ENCODE measurements around the gene FERMT2. TPM values are rescaled to one million over a fixed set of nuclear protein-coding genes. Genes with fewer than 3 reads are reported as not detected.
A peak's percentile ranks its signal among the peaks of the same experiment; 100 is the strongest.

Gene FERMT2
- total RNA-seq, 4 donors from 2014 or later: 8.4 to 27.0 (median 15.1) TPM

GRCh38 chr14:52876806-52877205, 74.0 kb downstream of the FERMT2 start:
- no peak overlapping the region for H3K4me3 ChIP-seq (ENCODE audit: low read depth, poor library complexity, severe bottlenecking)
- intact Hi-C loops (cut with DNase I; ENCODE audit: low total_unique reads): no loop called here
- WGBS, 2 donors: 82 to 86% methylated on average over 2 of the region's 2 CpGs
- no peak for DNase-seq (ENCODE audit: low spot score in 2 of 2)
- no peak for TF ChIP-seq CTCF (IDR thresholded peaks at IDR 0.05)
- no peak for TF ChIP-seq POLR2A (IDR thresholded peaks at IDR 0.05)

- WGBS, 2 donors: 96 to 97% methylated on average over 1 of the region's 1 CpG
- no peak overlapping the region for H3K4me3 ChIP-seq (ENCODE audit: low read depth, poor library complexity, severe bottlenecking)
- TF ChIP-seq CTCF (IDR thresholded peaks at IDR 0.05) (no peak), POLR2A (IDR thresholded peaks at IDR 0.05) (no peak)
- no peak for DNase-seq (ENCODE audit: low spot score in 2 of 2)
- intact Hi-C loops (cut with DNase I; ENCODE audit: low total_unique reads): no loop called here
These were observed 74.5 kb downstream of the FERMT2 start for GRCh38 chr14:52876311-52876710.

GRCh38 chr14:52875707-52876106, 75.1 kb downstream of the FERMT2 start:
- 92% methylated on average over 4 of the region's 4 CpGs for WGBS, 2 donors
- intact Hi-C loops (cut with DNase I; ENCODE audit: low total_unique reads): no loop called here
- no peak overlapping the region for H3K4me3 ChIP-seq (ENCODE audit: low read depth, poor library complexity, severe bottlenecking)
- no peak for DNase-seq (ENCODE audit: low spot score in 2 of 2)
- no peak for TF ChIP-seq POLR2A (IDR thresholded peaks at IDR 0.05)
- no peak for TF ChIP-seq CTCF (IDR thresholded peaks at IDR 0.05)

GRCh38 chr14:52874389-52874788, 76.5 kb downstream of the FERMT2 start:
- H3K4me3 ChIP-seq (ENCODE audit: low read depth, poor library complexity, severe bottlenecking): no peak overlapping the region
- intact Hi-C loops (cut with DNase I; ENCODE audit: low total_unique reads): no loop called here
- 94% methylated on average over 1 of the region's 1 CpG for WGBS, 2 donors
- DNase-seq (ENCODE audit: low spot score in 2 of 2): no peak
- TF ChIP-seq POLR2A (IDR thresholded peaks at IDR 0.05) (no peak), CTCF (IDR thresholded peaks at IDR 0.05) (no peak)

- no peak for TF ChIP-seq CTCF (IDR thresholded peaks at IDR 0.05)
- no peak for TF ChIP-seq POLR2A (IDR thresholded peaks at IDR 0.05)
- DNase-seq (ENCODE audit: low spot score in 2 of 2): peak in 1 of 2 donors; percentile 57
- no peak overlapping the region for H3K4me3 ChIP-seq (ENCODE audit: low read depth, poor library complexity, severe bottlenecking)
- intact Hi-C loops (cut with DNase I; ENCODE audit: low total_unique reads): no loop called here
- WGBS, 2 donors: 31 to 40% methylated on average over 7 of the region's 7 CpGs
These were observed 77.2 kb downstream of the FERMT2 start for GRCh38 chr14:52873694-52874093.

GRCh38 chr14:52873065-52873464, 77.8 kb downstream of the FERMT2 start:
- WGBS, 2 donors: 58 to 74% methylated on average over 4 of the region's 4 CpGs
- no peak for TF ChIP-seq POLR2A (IDR thresholded peaks at IDR 0.05)
- no peak for TF ChIP-seq CTCF (IDR thresholded peaks at IDR 0.05)
- no peak overlapping the region for H3K4me3 ChIP-seq (ENCODE audit: low read depth, poor library complexity, severe bottlenecking)
- intact Hi-C loops (cut with DNase I; ENCODE audit: low total_unique reads): no loop called here
- DNase-seq (ENCODE audit: low spot score in 2 of 2): no peak
